Lower leg skin (tissue), 4 donors: ENCODE results near the gene CMIP. TPM values are rescaled to one million over a fixed set of nuclear protein-coding genes. Genes with fewer than 3 reads are reported as not detected.
A peak's percentile ranks its signal among the peaks of the same experiment; 100 is the strongest.
"Not testable (repeated sequence)": the region's sequence is repeated elsewhere in the genome, so short reads cannot be mapped to it uniquely, and the experiment has no call there.

ENCODE experiments used
- DNase-seq, 2 donors: peaks; one replicate each; pipeline ENCODE4 v3.0.0-alpha.2; 2019; ENCODE audit warnings: low spot score in 2 of 2
- H3K4me3 ChIP-seq: fragments of 200-600 bp; sonication (generic); 2 replicates; pipeline ENCODE4 v1.5.1; 2017; ENCODE audit warnings: mild to moderate bottlenecking, low read depth; ENCODE audit not compliant: poor library complexity, severe bottlenecking
- POLR2A ChIP-seq, 2 donors: fragments of 450-650 bp; IDR thresholded peaks; one replicate each; pipeline ENCODE4 v1.6.1; 2016 to 2017; ENCODE audit warnings: antibody characterized with exemption in 2 of 2, mild to moderate bottlenecking in 1 of 2, moderate library complexity in 1 of 2
- WGBS, 2 donors: methylation state at CpG; one replicate each; pipeline ENCODE4 v1.1.5; 2018; 5-methylcytosine and 5-hydroxymethylcytosine counted together
- intact Hi-C: fragments of 100-400 bp; cut with DNase I; formaldehyde crosslinking; loops from one replicate; pipeline ENCODE4 v1.15.0; 2023; ENCODE audit warnings: low total_unique reads
- total RNA-seq, 4 donors: library from RNA; depleted of rRNA; stranded (reverse); fragments of >200 nt; gene quantifications; one replicate each; pipeline ENCODE4 v1.1.0, GENCODE V29; 2016
- TF ChIP-seq, protein P1 (sequence below), 3 donors: fragments of 450-650 bp; IDR thresholded peaks; one replicate each; pipeline ENCODE4 v1.5.1; 2016; ENCODE audit warnings: antibody characterized with exemption in 3 of 3, mild to moderate bottlenecking in 3 of 3, moderate library complexity in 2 of 3

The CMIP gene
- total RNA-seq, 4 donors from 2014 or later: 53.7 to 115 (median 77.4) TPM

DNA sequence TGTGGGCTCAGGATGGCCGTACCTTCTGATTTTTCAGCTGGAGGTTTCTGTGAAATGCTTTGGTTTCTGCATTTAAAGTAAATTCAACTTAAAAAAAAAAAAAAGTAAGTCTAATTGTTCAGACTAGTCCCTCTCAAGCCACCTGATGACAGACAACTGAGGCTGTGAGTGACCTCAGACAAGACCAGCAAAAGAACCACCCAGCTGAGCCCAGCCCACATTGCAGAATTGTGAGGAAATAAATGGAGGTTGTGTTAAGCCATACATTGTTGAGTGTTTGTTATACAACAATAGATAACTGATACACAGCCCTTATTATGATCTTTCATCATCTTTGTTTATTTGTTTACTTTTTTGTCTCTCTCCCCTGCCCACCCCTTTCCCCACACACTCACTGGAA lies 44.7 kb upstream of the CMIP start:
- no peak overlapping the region for H3K4me3 ChIP-seq
- DNase-seq: peak in 1 of 2 donors; percentile 59
- TF ChIP-seq, protein P1, sequence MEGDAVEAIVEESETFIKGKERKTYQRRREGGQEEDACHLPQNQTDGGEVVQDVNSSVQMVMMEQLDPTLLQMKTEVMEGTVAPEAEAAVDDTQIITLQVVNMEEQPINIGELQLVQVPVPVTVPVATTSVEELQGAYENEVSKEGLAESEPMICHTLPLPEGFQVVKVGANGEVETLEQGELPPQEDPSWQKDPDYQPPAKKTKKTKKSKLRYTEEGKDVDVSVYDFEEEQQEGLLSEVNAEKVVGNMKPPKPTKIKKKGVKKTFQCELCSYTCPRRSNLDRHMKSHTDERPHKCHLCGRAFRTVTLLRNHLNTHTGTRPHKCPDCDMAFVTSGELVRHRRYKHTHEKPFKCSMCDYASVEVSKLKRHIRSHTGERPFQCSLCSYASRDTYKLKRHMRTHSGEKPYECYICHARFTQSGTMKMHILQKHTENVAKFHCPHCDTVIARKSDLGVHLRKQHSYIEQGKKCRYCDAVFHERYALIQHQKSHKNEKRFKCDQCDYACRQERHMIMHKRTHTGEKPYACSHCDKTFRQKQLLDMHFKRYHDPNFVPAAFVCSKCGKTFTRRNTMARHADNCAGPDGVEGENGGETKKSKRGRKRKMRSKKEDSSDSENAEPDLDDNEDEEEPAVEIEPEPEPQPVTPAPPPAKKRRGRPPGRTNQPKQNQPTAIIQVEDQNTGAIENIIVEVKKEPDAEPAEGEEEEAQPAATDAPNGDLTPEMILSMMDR (IDR thresholded peaks at IDR 0.05): no peak
- TF ChIP-seq POLR2A (IDR thresholded peaks at IDR 0.05): no peak
- intact Hi-C loops: loop anchor here (5.0 to 10.0 kb wide), 2 partner anchors 305 to 322 kb away; no protein-coding TSS in a partner anchor
- 89 to 95% methylated on average over 1 of the region's 1 CpG for WGBS, 2 donors

DNA sequence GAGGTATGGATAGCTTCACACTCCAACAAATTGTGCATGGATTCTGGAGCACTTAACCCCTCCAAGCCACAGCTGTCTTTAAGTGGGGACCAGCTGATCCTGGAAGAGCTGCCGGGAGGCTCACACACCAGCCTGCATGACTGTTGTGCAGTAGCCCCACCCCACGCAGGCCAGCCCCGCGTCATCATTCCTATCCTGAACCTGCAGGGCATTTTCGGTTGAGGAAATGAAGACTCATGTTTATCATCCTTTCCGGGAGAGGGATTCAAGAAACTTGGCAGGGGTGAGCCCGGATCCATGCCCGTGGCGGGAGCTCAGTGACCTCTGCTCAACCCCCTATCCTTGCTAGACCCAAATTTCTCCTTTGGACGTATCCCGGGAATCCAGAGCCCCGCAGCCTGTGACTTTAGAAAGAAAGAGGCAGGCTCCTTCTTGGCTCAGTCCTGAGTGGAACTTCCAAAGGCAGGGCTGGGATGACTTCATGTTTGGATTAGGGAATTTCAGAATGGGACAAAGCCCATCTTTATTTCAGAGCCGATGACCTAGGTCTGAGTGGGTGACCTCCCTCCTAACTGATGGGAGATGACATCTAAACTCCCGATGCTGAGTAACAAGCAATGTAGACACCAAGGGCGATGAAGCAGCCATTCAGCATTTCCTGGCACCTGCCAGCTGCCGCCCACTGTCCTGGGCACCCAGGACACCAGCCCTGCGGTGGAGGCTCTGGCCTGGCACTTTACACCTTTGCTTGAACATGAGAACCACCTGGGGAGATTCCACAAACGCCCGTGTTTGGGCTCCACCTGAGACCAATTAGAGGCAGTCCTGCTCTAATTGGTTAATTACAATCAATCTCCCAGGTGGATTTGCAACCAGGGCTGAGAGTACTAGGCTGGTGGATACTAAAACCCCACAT lies 43.3 kb upstream of the CMIP start:
- no peak for TF ChIP-seq POLR2A (IDR thresholded peaks at IDR 0.05)
- TF ChIP-seq, protein P1 (IDR thresholded peaks at IDR 0.05): no peak
- intact Hi-C loops: loop anchor here (5.0 kb wide), 1 partner anchor 321 kb away; no protein-coding TSS in a partner anchor
- DNase-seq: peak in 1 of 2 donors; percentile 91
- WGBS, 2 donors: 22 to 34% methylated on average over 18 to 19 of the region's 19 CpGs
- H3K4me3 ChIP-seq: no peak overlapping the region

DNA sequence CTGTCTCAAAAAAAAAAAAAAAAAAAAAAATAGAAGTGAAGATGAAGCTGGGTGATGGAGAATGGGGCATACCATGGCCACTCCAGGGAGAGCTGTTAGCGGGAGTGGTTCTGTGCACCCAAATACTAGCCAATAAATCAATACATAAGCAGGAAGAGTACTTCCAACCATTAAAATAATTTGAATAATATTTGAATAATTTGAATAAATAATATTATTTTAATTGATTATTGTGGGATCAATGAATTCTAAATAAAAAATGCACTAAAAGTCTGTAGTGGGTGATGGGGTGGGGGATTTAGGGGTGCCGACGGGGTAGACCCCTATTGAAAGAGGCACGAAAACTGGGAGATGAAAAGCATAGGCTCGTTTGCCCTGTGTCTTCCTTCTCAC lies 41.4 kb upstream of the CMIP start:
- TF ChIP-seq, protein P1 (IDR thresholded peaks at IDR 0.05): no peak
- no peak for TF ChIP-seq POLR2A (IDR thresholded peaks at IDR 0.05)
- no peak overlapping the region for H3K4me3 ChIP-seq
- 35 to 36% methylated on average over 5 of the region's 5 CpGs for WGBS, 2 donors
- DNase-seq: no peak
- intact Hi-C loops: loop anchor here (5.0 kb wide), 1 partner anchor 319 kb away; no protein-coding TSS in a partner anchor

DNA sequence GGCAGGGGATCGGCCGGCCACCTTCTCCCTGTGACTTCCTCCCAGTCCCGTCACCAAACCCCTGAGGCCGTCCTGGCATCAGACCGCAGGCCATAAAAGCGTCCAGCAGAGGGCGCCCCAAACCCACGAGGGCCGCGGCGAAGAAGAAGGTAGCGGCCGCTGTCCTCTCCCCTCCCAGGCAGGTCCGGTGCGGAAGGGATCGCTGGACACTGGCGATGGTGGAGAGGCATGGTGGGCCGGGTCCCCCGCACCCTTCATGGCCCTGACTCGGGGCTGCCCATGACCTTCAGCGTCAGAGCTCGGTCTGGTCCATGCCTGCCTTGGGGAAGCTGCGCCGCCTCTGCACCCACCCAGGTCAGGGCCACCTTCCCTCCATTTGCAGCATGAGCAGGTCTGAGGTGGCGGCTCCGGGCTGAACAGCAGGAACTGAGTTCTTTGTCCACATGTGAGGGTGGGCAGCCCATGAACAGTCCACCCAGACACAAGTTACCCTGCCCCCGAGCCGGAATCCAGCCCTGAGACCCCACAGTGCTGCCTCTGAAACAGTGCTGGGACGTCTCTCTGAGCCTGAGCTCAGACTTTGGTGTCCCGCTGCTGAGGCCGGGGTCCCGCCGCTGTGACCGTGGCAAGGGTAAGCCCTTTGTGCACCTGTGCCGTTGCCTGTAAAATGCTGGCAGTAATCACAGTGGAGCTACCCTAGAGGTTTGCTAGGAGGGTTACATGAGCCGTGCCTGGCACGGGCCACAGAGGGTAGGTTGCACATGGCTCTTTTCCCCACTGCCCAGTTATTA lies 40.8 kb upstream of the CMIP start:
- intact Hi-C loops: loop anchor here (5.0 kb wide), 1 partner anchor 319 kb away; no protein-coding TSS in a partner anchor
- no peak for TF ChIP-seq POLR2A (IDR thresholded peaks at IDR 0.05)
- TF ChIP-seq, protein P1 (IDR thresholded peaks at IDR 0.05): peak in 1 of 3 donors; percentile 90
- peak; percentile 84 to 97 for DNase-seq
- no peak overlapping the region for H3K4me3 ChIP-seq
- WGBS, 2 donors: 21 to 35% methylated on average over 20 to 25 of the region's 37 CpGs

DNA sequence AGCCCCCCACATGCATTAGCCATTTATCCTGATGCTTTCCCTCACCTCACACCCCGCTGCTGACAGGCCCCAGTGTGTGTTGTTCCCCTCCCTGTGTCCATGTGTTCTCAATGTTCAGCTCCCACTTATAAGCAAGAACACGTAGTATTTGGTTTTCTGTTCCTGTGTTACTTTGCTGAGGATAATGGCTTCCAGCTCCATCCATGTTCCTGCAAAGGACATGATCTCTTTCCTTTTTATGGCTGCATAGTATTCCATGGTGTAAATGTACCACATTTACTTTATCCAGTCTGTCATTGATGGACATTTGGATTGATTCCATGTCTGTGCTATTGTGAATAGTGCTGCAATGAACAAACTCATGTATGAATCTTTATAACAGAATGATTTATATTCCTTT lies 39.6 kb upstream of the CMIP start:
- 95 to 98% methylated on average over 2 of the region's 2 CpGs for WGBS, 2 donors
- intact Hi-C loops, H3K4me3 ChIP-seq, DNase-seq: not testable (repeated sequence)

DNA sequence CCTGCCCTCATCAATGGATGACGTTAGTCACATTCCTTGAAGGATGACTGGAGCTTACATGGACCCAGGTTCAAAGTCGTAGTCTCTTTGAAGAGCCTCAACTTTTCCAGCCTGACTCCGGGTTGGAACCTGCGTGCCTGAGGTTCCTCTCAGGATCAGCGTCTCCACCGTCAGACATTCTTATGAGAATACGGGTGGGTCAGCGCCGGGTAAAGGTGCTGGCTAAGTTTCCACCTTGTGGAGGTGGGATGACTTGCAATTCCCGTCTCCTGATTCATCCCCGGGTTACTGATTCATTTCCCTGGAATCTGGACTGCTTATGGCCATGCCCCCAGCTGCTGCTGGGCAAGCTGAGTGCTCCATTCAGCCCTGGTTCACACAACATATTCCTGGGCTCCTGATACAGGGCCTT lies 38.9 kb upstream of the CMIP start:
- no peak for DNase-seq
- no peak for TF ChIP-seq POLR2A (IDR thresholded peaks at IDR 0.05)
- TF ChIP-seq, protein P1 (IDR thresholded peaks at IDR 0.05): no peak
- WGBS, 2 donors: 75 to 76% methylated on average over 11 of the region's 11 CpGs
- H3K4me3 ChIP-seq: no peak overlapping the region
- intact Hi-C loops: no loop called here
